SK-N-SH treated with all-trans-retinoic acid at 6 μM for 48 hours (cell line): Measurements from ENCODE around the gene ACTR2.

ENCODE experiments used
- ATAC-seq: fragments of 200-7000 bp; cut with Tn5 transposase; 3 replicates; pipeline ENCODE4 v1.9.1; 2020; ENCODE audit warnings: mild to moderate bottlenecking, moderate library complexity
- ARNTL ChIP-seq: fragments of 450-650 bp; formaldehyde crosslinking; IDR thresholded peaks from 2 replicates; pipeline ENCODE4 v1.5.0; 2020; ENCODE audit warnings: low read depth, mild to moderate bottlenecking, moderate library complexity, borderline replicate concordance
- BACH2 ChIP-seq: fragments of 250-450 bp; sonication (Bioruptor Pico); IDR thresholded peaks from 2 replicates; pipeline ENCODE4 v1.9.0; 2021; ENCODE audit warnings: mild to moderate bottlenecking, borderline replicate concordance
- CSDC2 ChIP-seq: fragments of 250-450 bp; sonication (Bioruptor Pico); IDR thresholded peaks from 2 replicates; pipeline ENCODE4 v1.5.0; 2020; ENCODE audit warnings: mild to moderate bottlenecking, moderate library complexity
- ESRRG ChIP-seq: fragments of 250-450 bp; sonication (Bioruptor Pico); IDR thresholded peaks from 2 replicates; pipeline ENCODE4 v1.6.1; 2021; ENCODE audit warnings: mild to moderate bottlenecking
- GLIS3 ChIP-seq: fragments of 250-450 bp; sonication (Bioruptor Pico); IDR thresholded peaks from 2 replicates; pipeline ENCODE4 v1.5.0; 2020; ENCODE audit warnings: mild to moderate bottlenecking, moderate library complexity
- ISL1 ChIP-seq: fragments of 250-450 bp; sonication (Bioruptor Pico); IDR thresholded peaks from 2 replicates; pipeline ENCODE4 v2.1.2; 2022; ENCODE audit warnings: mild to moderate bottlenecking, moderate library complexity
- PPARA ChIP-seq: fragments of 250-450 bp; sonication (Bioruptor Pico); IDR thresholded peaks from 2 replicates; pipeline ENCODE4 v1.5.0; 2020; ENCODE audit warnings: mild to moderate bottlenecking, borderline replicate concordance
- RARB ChIP-seq: fragments of 250-450 bp; sonication (Bioruptor Pico); IDR thresholded peaks from 2 replicates; pipeline ENCODE4 v1.8.0; 2021; ENCODE audit warnings: mild to moderate bottlenecking, moderate library complexity
- SNAI2 ChIP-seq: fragments of 250-450 bp; sonication (Bioruptor Pico); IDR thresholded peaks from 2 replicates; pipeline ENCODE4 v1.5.0; 2020; ENCODE audit warnings: mild to moderate bottlenecking, moderate library complexity
- TCF4 ChIP-seq: fragments of 250-450 bp; sonication (Bioruptor Pico); IDR thresholded peaks from 2 replicates; pipeline ENCODE4 v1.8.0; 2021; ENCODE audit warnings: mild to moderate bottlenecking, moderate library complexity, borderline replicate concordance
- TOX ChIP-seq: fragments of 250-450 bp; sonication (Bioruptor Pico); IDR thresholded peaks from 2 replicates; pipeline ENCODE4 v1.8.0; 2021; ENCODE audit warnings: mild to moderate bottlenecking, moderate library complexity, borderline replicate concordance
- ZFP3 ChIP-seq: fragments of 250-450 bp; sonication (Bioruptor Pico); IDR thresholded peaks from 2 replicates; pipeline ENCODE4 v1.5.0; 2020; ENCODE audit warnings: mild to moderate bottlenecking, moderate library complexity
- ZFP30 ChIP-seq: fragments of 450-650 bp; formaldehyde crosslinking; IDR thresholded peaks from 2 replicates; pipeline ENCODE4 v1.5.0; 2022; ENCODE audit warnings: mild to moderate bottlenecking, moderate library complexity
- ZNF565 ChIP-seq: fragments of 450-650 bp; formaldehyde crosslinking; conservative IDR thresholded peaks from 2 replicates; pipeline ENCODE4 v1.5.0; 2020; ENCODE audit warnings: low read depth, mild to moderate bottlenecking, moderate library complexity
- ZNF8 ChIP-seq: fragments of 450-650 bp; formaldehyde crosslinking; IDR thresholded peaks from 2 replicates; pipeline ENCODE4 v1.5.0; 2020; ENCODE audit warnings: mild to moderate bottlenecking, moderate library complexity
- TF ChIP-seq, protein P1 (sequence below): fragments of 250-450 bp; sonication (Bioruptor Pico); IDR thresholded peaks from 2 replicates; pipeline ENCODE4 v1.5.0; 2020; ENCODE audit warnings: mild to moderate bottlenecking, moderate library complexity
- TF ChIP-seq, protein P2 (sequence below): fragments of 250-450 bp; sonication (Bioruptor Pico); IDR thresholded peaks from 2 replicates; pipeline ENCODE4 v1.8.0; 2020; ENCODE audit warnings: mild to moderate bottlenecking, moderate library complexity, borderline replicate concordance
- TF ChIP-seq, protein P3 (sequence below): fragments of 250-450 bp; sonication (Bioruptor Pico); IDR thresholded peaks from 2 replicates; pipeline ENCODE4 v1.5.1; 2020; ENCODE audit warnings: low read depth, mild to moderate bottlenecking, moderate library complexity
- TF ChIP-seq, protein P4 (sequence below): fragments of 250-450 bp; sonication (Bioruptor Pico); IDR thresholded peaks from 2 replicates; pipeline ENCODE4 v1.5.1; 2021; ENCODE audit warnings: mild to moderate bottlenecking, moderate library complexity

ACTR2 gene

DNA sequence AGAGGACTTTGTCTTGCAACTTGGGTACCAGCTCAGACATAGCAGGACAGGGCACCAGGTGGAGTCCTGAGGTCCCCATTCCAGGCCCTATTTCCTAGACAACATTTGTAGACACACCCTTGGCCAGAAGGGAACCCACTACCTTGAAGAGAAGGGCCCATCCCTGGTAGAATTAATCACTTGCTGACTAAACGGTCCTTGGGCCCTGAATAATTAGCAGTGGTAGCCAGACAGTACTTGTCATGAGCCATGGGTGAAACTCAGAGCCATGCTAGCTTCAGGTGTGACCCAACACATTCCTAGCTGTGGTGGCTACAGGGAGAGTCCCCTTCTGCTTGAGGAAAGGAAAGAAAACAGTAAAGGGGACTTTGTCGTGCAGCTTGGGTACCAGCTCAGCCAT is 28.5 kb upstream of the ACTR2 start (continued):
- TF ChIP-seq, protein P1, sequence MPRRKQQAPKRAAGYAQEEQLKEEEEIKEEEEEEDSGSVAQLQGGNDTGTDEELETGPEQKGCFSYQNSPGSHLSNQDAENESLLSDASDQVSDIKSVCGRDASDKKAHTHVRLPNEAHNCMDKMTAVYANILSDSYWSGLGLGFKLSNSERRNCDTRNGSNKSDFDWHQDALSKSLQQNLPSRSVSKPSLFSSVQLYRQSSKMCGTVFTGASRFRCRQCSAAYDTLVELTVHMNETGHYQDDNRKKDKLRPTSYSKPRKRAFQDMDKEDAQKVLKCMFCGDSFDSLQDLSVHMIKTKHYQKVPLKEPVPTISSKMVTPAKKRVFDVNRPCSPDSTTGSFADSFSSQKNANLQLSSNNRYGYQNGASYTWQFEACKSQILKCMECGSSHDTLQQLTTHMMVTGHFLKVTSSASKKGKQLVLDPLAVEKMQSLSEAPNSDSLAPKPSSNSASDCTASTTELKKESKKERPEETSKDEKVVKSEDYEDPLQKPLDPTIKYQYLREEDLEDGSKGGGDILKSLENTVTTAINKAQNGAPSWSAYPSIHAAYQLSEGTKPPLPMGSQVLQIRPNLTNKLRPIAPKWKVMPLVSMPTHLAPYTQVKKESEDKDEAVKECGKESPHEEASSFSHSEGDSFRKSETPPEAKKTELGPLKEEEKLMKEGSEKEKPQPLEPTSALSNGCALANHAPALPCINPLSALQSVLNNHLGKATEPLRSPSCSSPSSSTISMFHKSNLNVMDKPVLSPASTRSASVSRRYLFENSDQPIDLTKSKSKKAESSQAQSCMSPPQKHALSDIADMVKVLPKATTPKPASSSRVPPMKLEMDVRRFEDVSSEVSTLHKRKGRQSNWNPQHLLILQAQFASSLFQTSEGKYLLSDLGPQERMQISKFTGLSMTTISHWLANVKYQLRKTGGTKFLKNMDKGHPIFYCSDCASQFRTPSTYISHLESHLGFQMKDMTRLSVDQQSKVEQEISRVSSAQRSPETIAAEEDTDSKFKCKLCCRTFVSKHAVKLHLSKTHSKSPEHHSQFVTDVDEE (CRISPR knock-in tag): no peak
- no peak for TF ChIP-seq PPARA (CRISPR knock-in tag)
- no peak for TF ChIP-seq ARNTL (CRISPR knock-in tag)
- no peak for TF ChIP-seq ZFP3 (CRISPR knock-in tag)
- TF ChIP-seq GLIS3 (CRISPR knock-in tag): no peak
- TF ChIP-seq, protein P2, sequence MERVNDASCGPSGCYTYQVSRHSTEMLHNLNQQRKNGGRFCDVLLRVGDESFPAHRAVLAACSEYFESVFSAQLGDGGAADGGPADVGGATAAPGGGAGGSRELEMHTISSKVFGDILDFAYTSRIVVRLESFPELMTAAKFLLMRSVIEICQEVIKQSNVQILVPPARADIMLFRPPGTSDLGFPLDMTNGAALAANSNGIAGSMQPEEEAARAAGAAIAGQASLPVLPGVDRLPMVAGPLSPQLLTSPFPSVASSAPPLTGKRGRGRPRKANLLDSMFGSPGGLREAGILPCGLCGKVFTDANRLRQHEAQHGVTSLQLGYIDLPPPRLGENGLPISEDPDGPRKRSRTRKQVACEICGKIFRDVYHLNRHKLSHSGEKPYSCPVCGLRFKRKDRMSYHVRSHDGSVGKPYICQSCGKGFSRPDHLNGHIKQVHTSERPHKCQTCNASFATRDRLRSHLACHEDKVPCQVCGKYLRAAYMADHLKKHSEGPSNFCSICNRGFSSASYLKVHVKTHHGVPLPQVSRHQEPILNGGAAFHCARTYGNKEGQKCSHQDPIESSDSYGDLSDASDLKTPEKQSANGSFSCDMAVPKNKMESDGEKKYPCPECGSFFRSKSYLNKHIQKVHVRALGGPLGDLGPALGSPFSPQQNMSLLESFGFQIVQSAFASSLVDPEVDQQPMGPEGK (CRISPR knock-in tag): no peak
- TF ChIP-seq, all 23 proteins: peak for 0

DNA sequence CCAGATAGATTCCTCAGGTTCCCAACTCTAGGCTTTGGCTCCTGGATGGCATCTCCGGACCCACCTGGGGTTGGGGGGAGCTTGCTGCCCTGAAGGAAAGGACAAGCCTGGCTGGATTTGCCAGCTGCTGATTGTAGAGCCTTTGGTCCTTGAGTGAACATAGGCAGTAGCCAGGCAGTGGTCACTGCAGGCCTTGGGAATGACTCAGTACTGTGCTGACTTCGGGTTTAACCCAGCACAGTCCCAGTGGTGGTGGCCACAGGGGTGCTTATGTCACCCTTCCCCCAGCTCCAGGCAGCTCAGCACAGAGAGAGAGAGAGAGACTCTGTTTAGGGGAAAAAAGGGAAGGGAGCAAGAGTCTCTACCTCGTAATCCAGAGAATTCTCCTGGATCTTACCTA is 27.7 kb upstream of the ACTR2 start:
- no peak for ATAC-seq

DNA sequence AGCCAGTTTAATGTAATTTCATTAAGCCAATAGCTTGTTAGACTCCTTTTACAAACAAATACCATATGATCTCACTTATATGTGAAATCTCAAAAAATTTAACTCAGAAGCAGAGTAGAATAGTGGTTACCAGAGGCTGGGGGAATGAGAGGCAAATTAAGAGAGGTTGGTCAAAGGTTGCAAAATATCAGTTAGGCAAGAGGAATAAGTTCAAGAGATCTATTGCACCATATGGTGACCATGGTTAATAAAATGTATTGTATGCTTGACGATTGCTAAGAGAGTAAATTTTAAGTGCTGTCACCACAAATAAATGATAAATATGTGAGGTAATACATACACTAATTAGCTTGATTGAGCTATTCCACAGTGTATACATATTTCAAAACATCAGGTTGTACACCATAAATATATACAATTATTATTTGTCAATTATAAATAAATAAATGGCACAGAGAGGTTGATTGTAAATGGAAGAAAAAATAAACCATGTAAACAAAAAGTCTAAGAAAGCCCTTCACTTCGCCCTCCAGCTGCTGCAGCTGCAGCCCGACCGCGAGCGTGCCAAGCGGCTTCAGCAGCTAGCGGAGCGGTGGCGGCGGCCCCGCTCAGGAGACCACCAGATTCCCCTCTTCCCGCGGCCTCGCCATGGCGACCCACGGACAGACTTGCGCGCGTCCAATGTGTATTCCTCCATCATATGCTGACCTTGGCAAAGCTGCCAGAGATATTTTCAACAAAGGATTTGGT is 23.0 kb upstream of the ACTR2 start:
- ATAC-seq: no peak
- no peak for TF ChIP-seq ZFP3 (CRISPR knock-in tag)
- no peak for TF ChIP-seq PPARA (CRISPR knock-in tag)
- no peak for TF ChIP-seq RARB (CRISPR knock-in tag)
- TF ChIP-seq CSDC2 (CRISPR knock-in tag): no peak
- no peak for TF ChIP-seq SNAI2
- no peak for TF ChIP-seq TOX
- no peak for TF ChIP-seq TCF4 (CRISPR knock-in tag)
- no peak for TF ChIP-seq ESRRG (CRISPR knock-in tag)
- no peak for TF ChIP-seq ISL1
- TF ChIP-seq GLIS3 (CRISPR knock-in tag): no peak
- no peak for TF ChIP-seq ZFP30 (CRISPR knock-in tag)
- TF ChIP-seq BACH2 (CRISPR knock-in tag): no peak
- TF ChIP-seq, protein P3, sequence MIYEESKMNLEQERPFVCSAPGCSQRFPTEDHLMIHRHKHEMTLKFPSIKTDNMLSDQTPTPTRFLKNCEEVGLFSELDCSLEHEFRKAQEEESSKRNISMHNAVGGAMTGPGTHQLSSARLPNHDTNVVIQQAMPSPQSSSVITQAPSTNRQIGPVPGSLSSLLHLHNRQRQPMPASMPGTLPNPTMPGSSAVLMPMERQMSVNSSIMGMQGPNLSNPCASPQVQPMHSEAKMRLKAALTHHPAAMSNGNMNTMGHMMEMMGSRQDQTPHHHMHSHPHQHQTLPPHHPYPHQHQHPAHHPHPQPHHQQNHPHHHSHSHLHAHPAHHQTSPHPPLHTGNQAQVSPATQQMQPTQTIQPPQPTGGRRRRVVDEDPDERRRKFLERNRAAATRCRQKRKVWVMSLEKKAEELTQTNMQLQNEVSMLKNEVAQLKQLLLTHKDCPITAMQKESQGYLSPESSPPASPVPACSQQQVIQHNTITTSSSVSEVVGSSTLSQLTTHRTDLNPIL (CRISPR knock-in tag): no peak
- TF ChIP-seq, protein P4, sequence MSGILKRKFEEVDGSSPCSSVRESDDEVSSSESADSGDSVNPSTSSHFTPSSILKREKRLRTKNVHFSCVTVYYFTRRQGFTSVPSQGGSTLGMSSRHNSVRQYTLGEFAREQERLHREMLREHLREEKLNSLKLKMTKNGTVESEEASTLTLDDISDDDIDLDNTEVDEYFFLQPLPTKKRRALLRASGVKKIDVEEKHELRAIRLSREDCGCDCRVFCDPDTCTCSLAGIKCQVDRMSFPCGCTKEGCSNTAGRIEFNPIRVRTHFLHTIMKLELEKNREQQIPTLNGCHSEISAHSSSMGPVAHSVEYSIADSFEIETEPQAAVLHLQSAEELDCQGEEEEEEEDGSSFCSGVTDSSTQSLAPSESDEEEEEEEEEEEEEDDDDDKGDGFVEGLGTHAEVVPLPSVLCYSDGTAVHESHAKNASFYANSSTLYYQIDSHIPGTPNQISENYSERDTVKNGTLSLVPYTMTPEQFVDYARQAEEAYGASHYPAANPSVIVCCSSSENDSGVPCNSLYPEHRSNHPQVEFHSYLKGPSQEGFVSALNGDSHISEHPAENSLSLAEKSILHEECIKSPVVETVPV: no peak
- TF ChIP-seq ZNF565 (CRISPR knock-in tag): no peak

More for the DNA sequence above, 27.7 kb upstream of the ACTR2 start:
- TF ChIP-seq ZNF565 (CRISPR knock-in tag): no peak
- TF ChIP-seq ISL1: no peak
- no peak for TF ChIP-seq ZFP30 (CRISPR knock-in tag)
- TF ChIP-seq, protein P1 (CRISPR knock-in tag): no peak
- no peak for TF ChIP-seq GLIS3 (CRISPR knock-in tag)
- no peak for TF ChIP-seq TOX
- no peak for TF ChIP-seq ZFP3 (CRISPR knock-in tag)
- TF ChIP-seq ZNF8 (CRISPR knock-in tag): no peak
- TF ChIP-seq, protein P4: no peak
- TF ChIP-seq, protein P3 (CRISPR knock-in tag): no peak
